Stimulated activated CD4-positive, alpha-beta T cell treated with anti-CD3 and anti-CD28 coated beads, Interleukin-2, amount 100 ng/mL, for 24 hours (primary cell): ENCODE results near the gene TSKS.
"Not testable (repeated sequence)": the region's sequence is repeated elsewhere in the genome, so short reads cannot be mapped to it uniquely, and the experiment has no call there.

ENCODE experiments used
- DNase-seq, 2 donors: peaks; one replicate each; pipeline ENCODE4 v3.0.0-alpha.2; 2020

The TSKS gene

GRCh38 chr19:49766007-49766929 is 3.2 kb upstream of the TSKS start:
- DNase-seq = peak; percentile 98

GRCh38 chr19:49764341-49764740 is 1.2 kb upstream of the TSKS start:
- no peak for DNase-seq

- no peak for DNase-seq
Observed at GRCh38 chr19:49761625-49762311, 1.3 kb downstream of the TSKS start.

GRCh38 chr19:49761249-49761624 is 1.9 kb downstream of the TSKS start:
- no peak for DNase-seq

- no peak for DNase-seq
Observed at GRCh38 chr19:49758292-49758691, 4.8 kb downstream of the TSKS start.

- no peak for DNase-seq
Observed at GRCh38 chr19:49755956-49756355, 7.2 kb downstream of the TSKS start.

GRCh38 chr19:49752701-49753100 is 10.4 kb downstream of the TSKS start:
- DNase-seq = no peak

- no peak for DNase-seq
Observed at GRCh38 chr19:49749771-49750170, 13.3 kb downstream of the TSKS start.

GRCh38 chr19:49749055-49749716 is 13.9 kb downstream of the TSKS start:
- no peak for DNase-seq

GRCh38 chr19:49746206-49746958 is 16.7 kb downstream of the TSKS start:
- peak; percentile 43 to 70 for DNase-seq

GRCh38 chr19:49744946-49745381 is 18.1 kb downstream of the TSKS start:
- no peak for DNase-seq

GRCh38 chr19:49741210-49741844 is 21.8 kb downstream of the TSKS start:
- DNase-seq = no peak

- DNase-seq = no peak
Observed at GRCh38 chr19:49739933-49740332, 23.2 kb downstream of the TSKS start.

- no peak for DNase-seq
Observed at GRCh38 chr19:49739098-49739497, 24.0 kb downstream of the TSKS start.

GRCh38 chr19:49738268-49738667 is 24.8 kb downstream of the TSKS start:
- DNase-seq = no peak

- no peak for DNase-seq
Observed at GRCh38 chr19:49730166-49730565, 32.9 kb downstream of the TSKS start.

- no peak for DNase-seq
Observed at GRCh38 chr19:49727217-49728030, 35.7 kb downstream of the TSKS start.

- DNase-seq = not testable (repeated sequence)
Observed at GRCh38 chr19:49719420-49719819, 43.7 kb downstream of the TSKS start.

GRCh38 chr19:49718991-49719390 is 44.1 kb downstream of the TSKS start:
- no peak for DNase-seq

GRCh38 chr19:49718511-49718910 is 44.6 kb downstream of the TSKS start:
- no peak for DNase-seq

- no peak for DNase-seq
Observed at GRCh38 chr19:49716154-49716553, 47.0 kb downstream of the TSKS start.
